Measurements from ENCODE around the gene FCHSD2.

GRCh38 chr11:73157101-73158010, 15.2 kb upstream of the FCHSD2 start:
- TF ChIP-seq POLR2A (IDR thresholded peaks at IDR 0.05) (no peak), CTCF (IDR thresholded peaks at IDR 0.05) (no peak)

All from gastroesophageal sphincter (tissue), 3 donors.